Fibroblast of lung (primary cell): ENCODE measurements around the gene FAM221B. TPM values are rescaled to one million over a fixed set of nuclear protein-coding genes. Genes with fewer than 3 reads are reported as not detected.

Experiments used
- DNase-seq, 2 donors: peaks; one replicate each; pipeline versions ENCODE4 v3.0.0 to v3.0.0-alpha.2; 2010; ENCODE audit warnings: low read depth in 2 of 2
- H2AFZ ChIP-seq: 2 replicates; pipeline ENCODE4 v1.5.1; 2012; ENCODE audit warnings: low read length, control low read depth, inconsistent platforms
- H3K27ac ChIP-seq: 2 replicates; pipeline ENCODE4 v1.5.1; 2011; ENCODE audit warnings: low read length, control low read depth; ENCODE audit not compliant: insufficient read depth
- H3K27me3 ChIP-seq: 2 replicates; pipeline ENCODE4 v1.5.1; 2011; ENCODE audit warnings: mild to moderate bottlenecking, low read length; ENCODE audit not compliant: control insufficient read depth, insufficient read depth
- H3K36me3 ChIP-seq: 2 replicates; pipeline ENCODE4 v1.5.1; 2011; ENCODE audit warnings: low read length; ENCODE audit not compliant: control insufficient read depth, insufficient read depth
- H3K4me1 ChIP-seq: 2 replicates; pipeline ENCODE4 v1.5.1; 2011; ENCODE audit warnings: low read length; ENCODE audit not compliant: control insufficient read depth, insufficient read depth; ENCODE audit errors: extremely low read depth
- H3K4me2 ChIP-seq: 2 replicates; pipeline ENCODE4 v1.5.1; 2011; ENCODE audit warnings: low read length, control low read depth; ENCODE audit not compliant: insufficient read depth; ENCODE audit errors: extremely low read depth
- H3K4me3 ChIP-seq, 4 experiments: fragments of 200-600 bp in 1 of 4; sonication (generic) in 1 of 4; replicated peaks in 1 of 4; 2 replicates each; pipeline ENCODE4 v1.5.1; 2011 to 2016; ENCODE audit warnings: low read length in 4 of 4, low read depth in 3 of 4, mild to moderate bottlenecking in 3 of 4, control low read depth in 2 of 4, inconsistent platforms in 1 of 4, mixed read lengths in 1 of 4; ENCODE audit not compliant: insufficient read depth in 1 of 4; ENCODE audit errors: control extremely low read depth in 1 of 4
- H3K79me2 ChIP-seq: 2 replicates; pipeline ENCODE4 v1.5.1; 2012; ENCODE audit warnings: mild to moderate bottlenecking, low read length, inconsistent platforms; ENCODE audit not compliant: control insufficient read depth, insufficient read depth
- H3K9ac ChIP-seq: 2 replicates; pipeline ENCODE4 v1.5.1; 2011; ENCODE audit warnings: mild to moderate bottlenecking, low read length, control low read depth; ENCODE audit not compliant: insufficient read depth
- H3K9me3 ChIP-seq: 2 replicates; pipeline ENCODE4 v1.5.1; 2012; ENCODE audit warnings: low read depth, low read length; ENCODE audit not compliant: control insufficient read depth, insufficient read depth
- H4K20me1 ChIP-seq: 2 replicates; pipeline ENCODE4 v1.5.1; 2011; ENCODE audit warnings: low read length; ENCODE audit not compliant: control insufficient read depth, insufficient read depth; ENCODE audit errors: extremely low read depth
- CTCF ChIP-seq, 2 donors: IDR thresholded peaks in 1 of 2; conservative IDR thresholded peaks in 1 of 2; 1 replicate in 1 of 2; 2 replicates in 1 of 2; pipeline ENCODE4 v1.5.1; 2011 to 2012; ENCODE audit warnings: low read length in 2 of 2, control low read depth in 1 of 2, inconsistent platforms in 1 of 2, low read depth in 1 of 2, mild to moderate bottlenecking in 1 of 2
- EZH2 ChIP-seq: IDR thresholded peaks from 2 replicates; pipeline ENCODE4 v1.5.1; 2012; ENCODE audit warnings: low read length, control low read depth, mild to moderate bottlenecking; ENCODE audit errors: missing control alignments
- polyA plus RNA-seq, 2 donors: library from polyadenylated mRNA; depleted of rRNA in 1 of 2; stranded (reverse) in 1 of 2; unstranded in 1 of 2; fragments of >200 nt; gene quantifications; 2 replicates each; pipeline ENCODE4 v1.2.1, GENCODE V29; 2011 to 2012; ENCODE audit warnings: missing spikeins in 1 of 2
- total RNA-seq: library from RNA; depleted of rRNA; stranded (reverse); fragments of >200 nt; gene quantifications from 2 replicates; pipeline ENCODE4 v1.2.1, GENCODE V29; 2014

FAM221B gene
- total and polyA plus RNA-seq, 2 donors (not counting 1 experiment from before 2014, with no cell fraction given), result not detected

GRCh38 chr9:35798658-35799374 lies 29.7 kb downstream of the FAM221B start:
- Histone ChIP-seq H2AFZ (no peak overlapping the region), H3K27ac (no peak overlapping the region), H3K4me2 (no peak overlapping the region), H3K36me3 (peaks cover 3% of the 10 kb centered on the region), H3K9ac (no peak overlapping the region), H4K20me1 (no peaks in the 10 kb centered on the region), H3K79me2 (no peaks in the 10 kb centered on the region), H3K27me3 (no peaks in the 10 kb centered on the region), H3K4me3 (no peak overlapping the region), H3K4me1 (no peaks in the 10 kb centered on the region), H3K9me3 (no peaks in the 10 kb centered on the region)
- DNase-seq, result peak in 1 of 2 donors; percentile 62
- TF ChIP-seq CTCF (conservative IDR thresholded peaks at IDR 0.05 in 1 of 2, IDR thresholded peaks at IDR 0.05 in 1 of 2; ENCODE audit: low read depth in 1 of 2, low read length in 2 of 2), result no peak
- TF ChIP-seq EZH2, result no peak

GRCh38 chr9:35797311-35798109 lies 31.0 kb downstream of the FAM221B start:
- peaks cover 2% of the 10 kb centered on the region for H3K79me2 ChIP-seq
- peaks cover 3% of the 10 kb centered on the region for H3K36me3 ChIP-seq
- H3K27ac ChIP-seq, result no peak overlapping the region
- H3K4me3 ChIP-seq, result no peak overlapping the region
- no peak overlapping the region for H2AFZ ChIP-seq
- no peaks in the 10 kb centered on the region for H4K20me1 ChIP-seq
- H3K4me1 ChIP-seq, result peaks cover 8% of the 10 kb centered on the region
- H3K9ac ChIP-seq, result no peak overlapping the region
- peak in 1 of 2 donors; percentile 38 for DNase-seq
- no peaks in the 10 kb centered on the region for H3K27me3 ChIP-seq
- no peak overlapping the region for H3K4me2 ChIP-seq
- no peak for TF ChIP-seq CTCF (conservative IDR thresholded peaks at IDR 0.05 in 1 of 2, IDR thresholded peaks at IDR 0.05 in 1 of 2; ENCODE audit: low read depth in 1 of 2, low read length in 2 of 2)
- no peak for TF ChIP-seq EZH2
- H3K9me3 ChIP-seq, result no peaks in the 10 kb centered on the region

- H4K20me1 ChIP-seq, result no peaks in the 10 kb centered on the region
- TF ChIP-seq CTCF (conservative IDR thresholded peaks at IDR 0.05 in 1 of 2, IDR thresholded peaks at IDR 0.05 in 1 of 2; ENCODE audit: low read depth in 1 of 2, low read length in 2 of 2) (no peak), EZH2 (no peak)
- peak in 1 of 2 donors; percentile 29 for DNase-seq
- H3K36me3 ChIP-seq, result peaks cover under 1% of the 10 kb centered on the region
- H3K4me2 ChIP-seq, result no peak overlapping the region
- no peak overlapping the region for H3K9ac ChIP-seq
- no peak overlapping the region for H3K27ac ChIP-seq
- H2AFZ ChIP-seq, result no peak overlapping the region
- H3K4me3 ChIP-seq, result no peak overlapping the region
- H3K4me1 ChIP-seq, result peaks cover 10% of the 10 kb centered on the region
- H3K9me3 ChIP-seq, result no peaks in the 10 kb centered on the region
- peaks cover 4% of the 10 kb centered on the region for H3K79me2 ChIP-seq
- H3K27me3 ChIP-seq, result no peaks in the 10 kb centered on the region
These were observed 32.8 kb downstream of the FAM221B start for GRCh38 chr9:35795695-35796094.
